ENCODE measurements around the gene ANKRD44. TPM values are rescaled to one million over a fixed set of nuclear protein-coding genes. Genes with fewer than 3 reads are reported as not detected.

ANKRD44 gene
- total and polyA plus RNA-seq, 7 donors = 0.35 to 9.3 (median 1.7) TPM

DNA sequence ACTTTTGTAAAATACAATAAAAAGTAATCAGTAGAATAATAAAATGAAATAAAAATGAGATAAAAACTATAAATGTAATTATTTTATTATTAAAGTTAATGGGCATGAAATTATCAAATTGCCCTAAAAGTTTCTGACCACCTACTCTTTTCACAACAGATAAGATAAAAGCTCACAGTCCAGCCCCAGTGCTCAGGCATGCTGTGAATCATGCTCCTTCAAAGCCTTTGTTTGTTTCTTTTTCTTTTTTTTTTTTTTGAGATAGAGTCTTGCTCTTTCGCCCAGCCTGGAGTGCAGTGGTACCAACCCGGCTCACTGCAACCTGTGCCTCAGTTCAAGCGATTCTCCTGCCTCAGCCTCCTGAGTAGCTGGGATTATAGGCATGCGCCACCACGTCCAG lies 181.7 kb downstream of the ANKRD44 start:
- H3K4me1 ChIP-seq = no peaks in the 10 kb centered on the region
- H3K4me3 ChIP-seq = no peak overlapping the region
- peaks cover 0 to 3% of the 10 kb centered on the region in 2 donors for H3K36me3 ChIP-seq (ENCODE audit: insufficient read depth in 1 of 2, low read depth in 1 of 2)
- H3K27ac ChIP-seq = no peak overlapping the region
- no peaks in the 10 kb centered on the region for H3K27me3 ChIP-seq (ENCODE audit: insufficient read depth in 3 of 3, low read length in 2 of 3)
- TF ChIP-seq, protein P1, sequence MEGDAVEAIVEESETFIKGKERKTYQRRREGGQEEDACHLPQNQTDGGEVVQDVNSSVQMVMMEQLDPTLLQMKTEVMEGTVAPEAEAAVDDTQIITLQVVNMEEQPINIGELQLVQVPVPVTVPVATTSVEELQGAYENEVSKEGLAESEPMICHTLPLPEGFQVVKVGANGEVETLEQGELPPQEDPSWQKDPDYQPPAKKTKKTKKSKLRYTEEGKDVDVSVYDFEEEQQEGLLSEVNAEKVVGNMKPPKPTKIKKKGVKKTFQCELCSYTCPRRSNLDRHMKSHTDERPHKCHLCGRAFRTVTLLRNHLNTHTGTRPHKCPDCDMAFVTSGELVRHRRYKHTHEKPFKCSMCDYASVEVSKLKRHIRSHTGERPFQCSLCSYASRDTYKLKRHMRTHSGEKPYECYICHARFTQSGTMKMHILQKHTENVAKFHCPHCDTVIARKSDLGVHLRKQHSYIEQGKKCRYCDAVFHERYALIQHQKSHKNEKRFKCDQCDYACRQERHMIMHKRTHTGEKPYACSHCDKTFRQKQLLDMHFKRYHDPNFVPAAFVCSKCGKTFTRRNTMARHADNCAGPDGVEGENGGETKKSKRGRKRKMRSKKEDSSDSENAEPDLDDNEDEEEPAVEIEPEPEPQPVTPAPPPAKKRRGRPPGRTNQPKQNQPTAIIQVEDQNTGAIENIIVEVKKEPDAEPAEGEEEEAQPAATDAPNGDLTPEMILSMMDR (IDR thresholded peaks at IDR 0.05) = no peak
- WGBS, 3 donors = 92 to 98% (median 97%) methylated on average over 5 of the region's 5 CpGs
- intact Hi-C loops (cut with DNase I) = no loop called here
- no peak for ATAC-seq
- no peaks in the 10 kb centered on the region for H3K9me3 ChIP-seq
- DNase-seq = no peak

DNA sequence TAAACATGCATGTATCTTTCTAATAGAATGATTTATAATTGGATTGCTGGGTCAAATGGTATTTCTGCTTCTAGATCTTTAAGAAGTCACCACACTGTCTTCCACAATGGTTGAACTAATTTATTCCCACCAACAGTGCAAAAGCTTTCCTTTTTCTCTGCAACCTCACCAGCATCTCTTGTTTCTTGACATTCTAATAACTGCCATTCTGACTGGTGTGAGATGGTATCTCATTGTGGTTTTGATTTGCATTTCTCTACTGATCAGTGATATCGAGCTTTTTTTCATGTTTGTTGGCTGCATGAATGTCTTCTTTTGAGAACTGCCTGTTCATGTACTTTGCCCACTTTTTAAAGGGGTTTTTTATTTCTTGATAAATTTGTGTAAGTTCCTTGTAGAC lies 182.5 kb downstream of the ANKRD44 start:
- intact Hi-C loops (cut with DNase I) = no loop called here
- no peaks in the 10 kb centered on the region for H3K27me3 ChIP-seq (ENCODE audit: insufficient read depth in 3 of 3, low read length in 2 of 3)
- no peaks in the 10 kb centered on the region for H3K4me1 ChIP-seq
- no peaks in the 10 kb centered on the region for H3K9me3 ChIP-seq
- peaks cover 0 to 3% of the 10 kb centered on the region in 2 donors for H3K36me3 ChIP-seq (ENCODE audit: insufficient read depth in 1 of 2, low read depth in 1 of 2)
- no peak overlapping the region for H3K4me3 ChIP-seq
- H3K27ac ChIP-seq = no peak overlapping the region
- DNase-seq (no peak), ATAC-seq (no peak)
- 89 to 98% (median 90%) methylated on average over 1 of the region's 1 CpG for WGBS, 3 donors
- TF ChIP-seq, protein P1 (IDR thresholded peaks at IDR 0.05) = no peak

DNA sequence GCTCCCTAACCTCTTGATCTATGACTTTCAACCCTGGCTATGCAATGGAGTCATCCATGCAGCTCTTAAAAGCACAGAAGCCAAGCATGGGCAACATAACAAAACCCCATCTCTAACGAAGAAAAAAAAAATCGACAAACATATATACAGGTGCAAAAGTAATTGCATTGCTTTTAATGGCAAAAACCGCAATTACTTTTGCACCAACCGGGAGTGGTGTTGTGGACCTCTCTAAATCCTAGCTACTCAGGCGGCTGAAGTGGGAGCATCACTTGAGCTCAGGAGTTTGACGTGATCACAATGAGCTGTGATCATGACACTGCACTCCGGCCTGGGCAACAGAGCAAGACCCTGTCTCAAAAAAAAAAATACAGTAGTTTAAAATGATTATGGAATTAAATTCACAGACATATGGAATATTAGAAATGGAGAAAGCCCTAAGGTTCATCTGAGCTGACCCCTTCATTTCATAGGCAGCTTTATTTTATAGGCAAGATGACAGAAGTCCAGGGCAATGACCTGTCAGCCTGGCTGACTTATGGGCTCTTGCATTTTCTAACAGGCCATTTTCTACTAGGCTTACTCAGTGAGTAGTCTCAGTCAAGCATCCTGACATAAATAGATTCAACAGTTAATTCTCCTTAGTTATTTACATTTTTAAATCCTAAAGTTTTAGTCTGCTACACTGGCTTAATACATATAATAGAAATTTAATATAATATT lies 183.8 kb downstream of the ANKRD44 start:
- Histone ChIP-seq H3K27ac (no peak overlapping the region), H3K9me3 (no peaks in the 10 kb centered on the region), H3K36me3 (ENCODE audit: insufficient read depth in 1 of 2, low read depth in 1 of 2) (peaks cover 0 to 3% of the 10 kb centered on the region in 2 donors), H3K27me3 (ENCODE audit: insufficient read depth in 3 of 3, low read length in 2 of 3) (no peaks in the 10 kb centered on the region), H3K4me3 (no peak overlapping the region), H3K4me1 (no peaks in the 10 kb centered on the region)
- intact Hi-C loops (cut with DNase I) = no loop called here
- TF ChIP-seq, protein P1 (IDR thresholded peaks at IDR 0.05) = no peak
- ATAC-seq = no peak
- WGBS, 3 donors = 92 to 97% (median 93%) methylated on average over 7 of the region's 7 CpGs
- no peak for DNase-seq

DNA sequence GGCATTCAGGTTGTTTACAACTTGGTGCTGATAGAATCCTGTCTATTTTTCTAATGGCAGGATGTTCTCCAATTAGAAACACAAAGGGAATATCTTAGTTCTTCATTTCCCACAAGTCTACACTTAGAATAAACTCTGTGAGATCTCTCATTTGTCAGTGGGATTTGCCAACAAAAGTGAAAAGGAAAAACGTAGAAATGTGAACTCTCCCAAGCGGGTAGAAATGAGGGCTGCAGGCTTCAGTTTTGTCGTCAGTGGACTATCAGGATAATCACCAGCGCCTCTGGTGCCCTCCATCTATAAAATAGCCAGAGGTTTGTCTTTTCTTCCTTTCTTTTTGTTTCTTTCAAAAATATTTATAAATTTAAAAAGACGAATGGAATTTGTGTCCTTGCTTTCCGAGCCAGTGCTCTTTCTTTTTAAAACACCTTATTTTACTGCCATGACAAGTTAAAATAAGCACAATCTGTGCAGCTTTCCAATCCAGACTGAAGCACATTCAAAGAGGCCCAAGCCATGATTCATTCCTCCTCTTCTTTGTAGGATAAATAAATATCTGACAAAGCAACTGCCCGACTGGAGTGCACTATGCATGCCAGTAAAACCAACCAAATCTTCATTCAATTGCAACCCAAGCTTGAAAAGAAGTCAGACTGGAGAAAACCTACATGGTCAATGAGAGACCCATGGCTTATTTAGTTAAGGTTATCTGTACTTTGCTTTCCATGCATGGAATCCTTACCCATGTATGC lies 185.8 kb downstream of the ANKRD44 start:
- no peaks in the 10 kb centered on the region for H3K4me1 ChIP-seq
- no peak overlapping the region for H3K4me3 ChIP-seq
- H3K9me3 ChIP-seq = no peaks in the 10 kb centered on the region
- DNase-seq (no peak), ATAC-seq (no peak)
- 81 to 82% (median 81%) methylated on average over 7 of the region's 7 CpGs for WGBS, 3 donors
- intact Hi-C loops (cut with DNase I) = no loop called here
- TF ChIP-seq, protein P1 (IDR thresholded peaks at IDR 0.05) = no peak
- H3K36me3 ChIP-seq (ENCODE audit: insufficient read depth in 1 of 2, low read depth in 1 of 2) = peaks cover 0 to 9% of the 10 kb centered on the region in 2 donors
- H3K27me3 ChIP-seq (ENCODE audit: insufficient read depth in 3 of 3, low read length in 2 of 3) = no peaks in the 10 kb centered on the region
- H3K27ac ChIP-seq = no peak overlapping the region
